K562 treated with DMSO at 1 percent for 4 hours (cell line): ENCODE measurements around the gene UGT2B28. TPM values are rescaled to one million over a fixed set of nuclear protein-coding genes. Genes with fewer than 3 reads are reported as not detected.

Experiments
- total RNA-seq: library from RNA; unstranded; fragments of 300-600 nt; gene quantifications from 2 replicates; pipeline ENCODE4 v1.2.3, GENCODE V29; 2022; ENCODE audit not compliant: insufficient read depth

The UGT2B28 gene
- not detected in 2 replicates for total RNA-seq

GRCh38 chr4:69280081-69280480, at the start of gene UGT2B28:
Gene UGT2B28, plus strand, starts transcription at chr4:69280475. Its CDS starts 26 bp downstream, at chr4:69280501.

Other genes with a start within 250 kb of the UGT2B28 start
- not detected in 2 replicates for gene UGT2B7, start 184.0 kb upstream of the UGT2B28 start, total RNA-seq
- not detected in 2 replicates for gene UGT2B11, start 65.7 kb upstream of the UGT2B28 start, total RNA-seq
- not detected in 2 replicates for gene UGT2B4, start 215.4 kb downstream of the UGT2B28 start, total RNA-seq